Measurements from ENCODE around the gene GALNT2.

GALNT2 gene

DNA sequence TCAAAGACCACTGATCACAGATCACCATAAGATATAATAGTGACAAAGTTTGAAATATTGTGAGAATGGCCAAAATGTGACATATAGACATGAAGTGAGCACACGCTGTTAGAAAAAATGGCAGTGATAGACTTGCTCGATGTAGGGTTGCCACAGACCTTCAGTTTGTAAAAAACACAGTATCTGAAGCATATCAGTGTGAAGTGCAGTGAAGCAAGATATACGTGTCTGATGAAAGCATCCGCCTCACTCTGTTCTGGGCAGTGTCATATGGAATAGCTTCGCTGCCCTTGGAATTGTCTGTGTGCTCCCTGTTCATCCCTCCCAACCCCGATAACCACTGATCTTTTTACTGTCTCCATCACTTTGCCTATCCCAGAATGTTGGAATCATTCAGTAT lies 50.7 kb downstream of the GALNT2 start:
- DNase-seq: no peak

DNA sequence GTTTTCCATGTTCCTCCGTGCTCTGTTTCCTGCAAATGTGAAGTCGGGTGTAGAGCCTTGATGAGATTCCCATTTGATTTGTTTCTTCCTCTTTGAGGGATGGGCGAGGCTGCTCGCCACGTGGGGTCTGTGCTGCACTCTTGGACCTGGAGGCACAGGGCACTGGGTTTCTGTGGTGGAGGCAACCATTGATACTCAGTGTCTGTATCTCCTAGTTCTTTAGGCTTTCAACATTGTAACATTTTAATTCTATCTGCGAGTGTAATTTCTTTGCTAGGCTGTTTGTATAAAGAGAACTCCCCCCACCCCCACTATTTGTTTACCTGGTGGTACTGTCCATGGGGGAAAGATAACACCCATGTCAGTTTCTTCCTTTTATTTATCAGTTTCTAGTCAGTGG lies 52.3 kb downstream of the GALNT2 start:
- DNase-seq: no peak

DNA sequence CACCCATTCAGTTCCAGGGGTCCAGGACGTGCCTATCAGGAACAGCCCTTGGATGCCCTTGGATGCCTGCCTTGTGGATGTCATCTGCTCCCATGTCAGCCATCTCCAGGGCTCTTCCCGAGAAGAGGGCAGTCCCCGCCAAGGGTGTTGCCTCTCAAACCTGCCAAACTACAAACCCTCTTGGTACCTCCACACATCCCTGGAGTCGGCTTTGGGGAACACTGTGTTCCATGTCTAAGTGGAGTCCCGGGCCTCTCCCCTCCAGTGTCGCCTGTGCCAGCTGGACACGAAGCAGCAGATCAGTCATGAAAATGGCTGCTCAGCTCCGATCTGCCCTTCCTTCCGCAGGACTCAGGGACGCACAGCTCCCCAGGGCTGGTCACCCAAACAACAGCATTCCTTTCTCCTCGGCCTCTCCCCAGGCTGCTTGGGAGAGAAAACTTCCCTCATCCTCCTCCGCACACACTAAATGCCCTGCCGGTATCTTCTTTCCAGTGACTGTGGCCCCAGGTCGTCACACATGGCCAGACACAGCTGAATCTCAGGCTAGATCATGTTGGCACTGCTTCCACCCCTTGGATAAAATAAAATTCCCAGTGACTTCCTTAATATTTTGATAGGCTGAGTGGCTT lies 53.4 kb downstream of the GALNT2 start:
- no peak for DNase-seq

- DNase-seq: no peak
Observed at GRCh38 chr1:230120921-230121381, 53.9 kb downstream of the GALNT2 start.

GRCh38 chr1:230121950-230122349 lies 54.9 kb downstream of the GALNT2 start:
- DNase-seq: no peak

DNA sequence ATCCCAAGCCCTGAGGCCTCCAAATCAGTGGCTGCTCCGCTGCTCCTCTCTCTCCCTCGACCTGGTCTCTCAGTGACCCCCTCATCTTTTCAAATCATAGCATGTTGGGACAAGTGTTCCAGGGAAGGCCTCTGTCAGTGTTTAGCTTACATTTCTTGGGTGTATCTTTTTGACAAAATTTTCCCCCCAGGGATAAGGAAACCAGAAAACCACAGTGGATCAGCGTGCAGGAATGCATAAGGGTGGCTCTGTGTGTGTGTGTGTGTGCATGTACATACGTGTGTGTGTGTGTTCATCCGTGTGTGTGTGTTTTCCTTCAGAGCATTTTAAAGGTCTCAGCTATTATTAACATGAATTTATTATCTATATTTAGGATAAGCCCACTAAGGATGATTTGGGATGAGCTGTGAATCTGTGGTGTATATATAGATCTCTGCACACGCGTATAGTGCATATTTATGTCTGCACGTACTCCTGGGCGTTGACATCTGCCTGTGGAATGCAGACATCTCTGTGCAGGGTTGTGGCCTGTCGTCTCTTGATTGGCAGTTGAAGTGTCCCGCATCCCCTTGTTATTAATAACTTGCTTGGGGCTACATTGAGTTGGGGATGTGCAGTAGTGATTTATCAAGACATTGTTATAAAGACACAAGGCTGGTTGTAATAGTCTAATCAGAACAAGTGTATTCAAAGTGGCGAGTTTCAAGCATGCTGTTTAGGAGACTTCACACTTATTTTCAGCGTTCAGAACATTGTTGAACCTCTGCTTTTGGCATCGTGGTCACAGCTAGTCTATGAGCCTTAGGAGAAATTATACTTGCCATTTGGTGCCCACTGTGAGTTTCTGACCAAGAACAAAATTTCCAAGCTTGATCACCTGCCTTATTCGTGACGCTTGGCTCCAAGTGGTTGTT lies 55.6 kb downstream of the GALNT2 start:
- DNase-seq: no peak

- peak; percentile 40 for DNase-seq
Observed at GRCh38 chr1:230123280-230124185, 56.5 kb downstream of the GALNT2 start.

- DNase-seq: no peak
Observed at GRCh38 chr1:230124186-230125128, 57.4 kb downstream of the GALNT2 start.

- DNase-seq: no peak
Observed at GRCh38 chr1:230125141-230125540, 58.1 kb downstream of the GALNT2 start.

DNA sequence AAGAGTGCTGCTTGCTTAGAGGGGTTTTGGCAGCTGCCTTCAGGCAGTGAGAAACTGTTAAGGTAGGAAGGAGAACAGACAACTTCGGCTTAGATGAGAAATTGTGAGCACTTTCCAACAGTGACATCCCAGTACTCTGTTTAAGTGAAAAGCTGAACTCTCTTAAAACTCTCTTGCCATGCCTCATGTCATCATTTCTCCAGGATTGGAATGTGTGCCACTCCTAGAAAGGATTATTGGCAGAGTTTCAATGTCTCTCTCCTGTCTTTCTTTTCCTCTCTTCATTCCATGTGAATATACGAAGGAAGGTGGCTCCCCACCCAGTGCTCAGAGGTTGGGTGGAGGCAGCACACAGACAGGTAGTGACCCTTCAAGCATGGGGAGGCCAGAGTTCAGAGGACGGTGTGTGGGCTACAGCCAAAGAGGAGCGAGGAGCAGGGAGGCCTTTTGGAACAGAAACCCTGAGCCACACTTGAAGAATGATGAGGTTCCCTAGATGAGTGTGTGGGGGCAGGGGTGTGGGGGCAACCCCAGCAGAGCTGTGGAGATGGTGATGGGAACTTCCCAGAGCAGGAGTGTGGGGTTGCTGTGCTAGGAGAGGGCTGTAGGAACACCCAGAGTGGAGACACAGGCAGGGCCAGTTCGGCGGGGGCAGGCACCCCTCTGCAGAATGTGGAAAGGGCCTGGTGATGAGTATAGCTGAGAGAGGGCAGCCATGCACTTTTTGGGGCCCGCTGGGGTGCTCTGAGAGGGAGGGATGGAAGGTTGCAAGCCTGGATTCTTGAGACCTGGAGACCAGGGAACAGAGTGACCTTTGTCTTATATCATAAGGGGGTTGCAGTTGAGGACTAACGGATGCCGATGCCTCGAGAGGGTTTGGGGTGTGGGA lies 58.8 kb downstream of the GALNT2 start:
- peak; percentile 49 for DNase-seq

- no peak for DNase-seq
Observed at GRCh38 chr1:230126529-230127104, 59.6 kb downstream of the GALNT2 start.

DNA sequence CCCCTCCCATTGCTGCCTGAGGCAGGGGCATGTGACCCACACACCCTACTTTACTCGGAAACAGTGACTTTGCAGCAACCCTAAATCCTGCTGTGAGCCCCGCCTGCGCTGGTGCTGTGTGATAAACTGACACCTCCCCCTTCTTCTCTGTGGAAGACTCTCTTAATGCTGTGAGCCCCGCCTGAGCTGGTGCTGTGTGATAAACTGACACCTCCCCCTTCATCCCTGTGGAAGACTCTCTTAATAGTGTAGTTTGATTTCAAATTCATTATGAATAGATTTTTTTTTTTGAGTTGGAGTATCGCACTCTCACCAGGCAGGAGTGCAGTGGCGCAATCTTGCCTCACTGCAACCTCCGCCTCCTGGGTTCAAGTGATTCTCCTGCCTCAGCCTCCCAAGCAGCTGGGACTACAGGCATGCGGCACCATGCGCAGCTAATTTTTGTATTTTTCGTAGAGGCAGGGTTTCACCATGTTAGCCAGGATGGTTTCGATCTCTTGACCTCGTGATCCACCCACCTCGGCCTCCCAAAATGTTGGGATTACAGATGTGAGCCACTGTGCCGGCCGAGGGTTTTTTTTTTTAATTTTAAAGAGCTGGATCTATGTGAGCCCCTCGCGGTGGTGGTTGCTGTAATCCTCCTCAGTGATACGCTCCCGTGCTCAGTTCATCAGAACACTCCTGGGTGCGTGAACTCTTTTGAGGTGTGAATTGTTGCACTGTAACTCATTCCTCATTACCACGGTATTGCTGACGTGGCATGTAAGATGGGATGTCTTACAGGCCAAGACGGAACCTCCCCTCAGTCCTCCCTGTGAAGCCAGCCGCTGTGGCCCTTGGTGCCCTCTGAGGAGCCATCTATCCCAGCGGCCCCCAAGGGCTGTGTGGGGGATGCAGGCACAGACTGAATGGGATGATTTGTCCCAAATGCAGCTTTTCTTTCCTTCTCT lies 60.3 kb downstream of the GALNT2 start:
- DNase-seq: peak; percentile 59

DNA sequence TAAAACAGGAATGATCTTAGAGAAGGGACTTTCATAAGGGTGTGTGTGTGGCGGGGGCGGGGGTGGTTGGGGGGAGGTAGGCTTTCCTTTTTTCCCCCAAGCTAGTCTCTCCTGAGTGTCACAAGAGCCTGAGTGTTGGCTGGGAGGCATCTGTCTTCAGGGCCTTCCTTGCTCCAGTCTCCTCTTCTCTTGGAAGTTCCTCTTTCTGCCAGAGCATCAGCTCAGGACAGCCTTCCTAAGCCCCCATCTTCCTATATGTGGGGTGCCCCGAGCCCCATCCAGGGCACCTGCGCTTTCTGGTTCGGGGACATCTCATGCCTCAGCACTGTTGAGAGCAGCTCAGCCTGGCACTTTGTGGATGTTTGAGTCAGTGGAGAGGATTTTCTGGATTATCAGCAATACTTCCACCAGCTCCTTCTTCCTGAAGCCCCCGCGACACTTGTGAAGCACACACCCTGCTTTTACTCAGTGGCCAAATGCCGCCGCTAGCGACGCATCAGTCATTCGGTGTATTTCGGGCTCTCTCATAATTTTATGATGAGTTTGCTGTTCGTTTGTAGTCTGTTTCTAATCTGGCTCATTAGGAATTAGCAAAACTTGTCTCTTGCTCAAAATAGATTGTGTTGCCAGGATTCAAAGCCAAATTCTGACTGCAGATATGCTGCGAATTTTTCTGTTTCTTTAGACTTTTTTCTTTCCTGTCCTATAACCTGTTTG lies 61.7 kb downstream of the GALNT2 start:
- no peak for DNase-seq

DNA sequence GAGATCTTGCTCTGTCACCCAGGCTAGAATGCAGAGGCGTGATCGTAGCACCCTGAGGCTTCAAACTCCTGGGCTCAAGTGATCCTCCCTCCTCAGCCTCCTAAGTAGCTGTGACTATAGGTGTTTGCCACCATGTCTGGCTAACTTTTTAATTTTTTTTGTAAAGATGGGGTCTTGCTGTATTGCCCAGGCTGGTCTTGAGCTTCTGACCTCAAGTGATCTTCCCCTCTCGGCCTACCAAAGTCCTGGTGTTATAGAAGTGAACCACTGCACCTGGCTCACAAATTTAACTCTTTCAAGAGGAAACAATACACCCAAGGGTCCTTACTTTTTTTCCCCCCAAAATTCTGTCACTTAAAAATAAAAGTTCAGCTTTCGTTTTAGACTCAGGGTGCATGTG lies 62.3 kb downstream of the GALNT2 start:
- DNase-seq: no peak

- no peak for DNase-seq
Observed at GRCh38 chr1:230130172-230130944, 63.3 kb downstream of the GALNT2 start.

DNA sequence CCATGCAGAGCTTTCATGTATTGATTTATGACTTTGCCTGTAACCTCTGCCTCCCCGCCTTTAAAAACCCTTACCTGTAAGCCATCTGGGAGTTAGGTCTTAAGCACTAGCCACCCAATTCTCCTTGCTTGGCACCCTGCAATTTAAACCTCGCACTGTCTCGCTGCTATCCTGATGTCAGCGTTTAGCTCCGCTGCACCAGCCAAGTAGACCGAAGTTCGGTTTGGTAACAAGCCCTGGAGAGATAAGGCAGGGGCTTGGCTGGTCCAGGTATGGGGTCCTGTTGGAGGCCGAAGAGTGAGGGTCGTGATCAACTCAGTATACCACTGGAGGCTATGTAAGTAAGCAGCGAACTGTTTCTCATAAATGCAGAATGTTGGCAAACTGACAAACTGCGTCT lies 64.4 kb downstream of the GALNT2 start:
- no peak for DNase-seq

DNA sequence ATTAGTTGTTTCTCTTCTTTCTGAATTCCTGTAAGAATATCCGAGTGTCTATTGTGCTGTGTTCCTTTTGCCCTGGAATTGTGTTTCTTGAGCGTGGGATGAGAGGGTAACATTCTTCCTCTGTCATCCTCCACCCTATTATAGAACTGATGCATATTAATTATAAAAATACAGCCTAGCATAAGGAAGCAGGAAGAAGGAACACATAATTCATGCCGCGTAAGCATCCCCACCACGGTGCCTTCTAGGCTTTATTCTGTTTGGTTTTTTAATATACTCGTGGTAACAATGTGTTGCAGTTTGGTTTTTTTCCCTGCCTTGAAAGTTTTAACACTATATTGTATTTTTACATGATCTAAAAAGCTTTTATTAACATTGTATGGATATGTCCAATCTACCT lies 65.7 kb downstream of the GALNT2 start:
- no peak for DNase-seq

- no peak for DNase-seq
Observed at GRCh38 chr1:230135726-230136125, 68.7 kb downstream of the GALNT2 start.
